K562 (cell line): Measurements from ENCODE around the gene NEMF. TPM values are rescaled to one million over a fixed set of nuclear protein-coding genes. Genes with fewer than 3 reads are reported as not detected.
A peak's percentile ranks its signal among the peaks of the same experiment; 100 is the strongest.

Experiments
- CBX5 ChIP-seq: IDR thresholded peaks from 2 replicates; pipeline ENCODE4 v1.6.1; 2014; ENCODE audit warnings: low read depth, borderline replicate concordance
- CREBBP ChIP-seq: IDR thresholded peaks from one replicate; pipeline ENCODE4 v1.6.1; 2012; ENCODE audit warnings: low read depth, mild to moderate bottlenecking, control low read depth, inconsistent platforms, low read length
- EHMT2 ChIP-seq: fragments of 450-650 bp; IDR thresholded peaks from 2 replicates; pipeline ENCODE4 v1.6.1; 2018; ENCODE audit warnings: antibody characterized with exemption
- ERF ChIP-seq: fragments of 450-650 bp; formaldehyde crosslinking; IDR thresholded peaks from 2 replicates; pipeline ENCODE4 v1.4.0; 2020; ENCODE audit warnings: mild to moderate bottlenecking, mixed read lengths
- ETS2 ChIP-seq: IDR thresholded peaks from 2 replicates; pipeline ENCODE4 v1.6.1; 2016; ENCODE audit warnings: borderline replicate concordance, missing genetic modification characterization, mild to moderate bottlenecking, moderate library complexity, missing compliant biosample characterization; ENCODE audit not compliant: poor library complexity, severe bottlenecking
- FOXA3 ChIP-seq, 2 experiments: fragments of 450-650 bp in 1 of 2; sonication (generic) in 1 of 2; formaldehyde crosslinking; IDR thresholded peaks in 1 of 2; conservative IDR thresholded peaks in 1 of 2; 2 replicates each; pipeline versions ENCODE4 v1.4.0 to v1.8.0; 2020 to 2022; ENCODE audit warnings: mild to moderate bottlenecking in 2 of 2, missing genetic modification reagents in 1 of 2
- HMG20A ChIP-seq: fragments of 450-650 bp; formaldehyde crosslinking; conservative IDR thresholded peaks from 2 replicates; pipeline ENCODE4 v1.4.0; 2020; ENCODE audit warnings: mild to moderate bottlenecking, mixed read lengths
- MIER1 ChIP-seq: fragments of 450-650 bp; IDR thresholded peaks from 2 replicates; pipeline ENCODE4 v1.6.1; 2016; ENCODE audit warnings: antibody characterized with exemption, mild to moderate bottlenecking, low read depth
- NR2C2 ChIP-seq, 2 experiments: fragments of 200-800 bp in 1 of 2; sonication (Bioruptor generic) in 1 of 2; sonication (generic) in 1 of 2; formaldehyde crosslinking in 1 of 2; IDR thresholded peaks; 2 replicates each; pipeline versions ENCODE4 v1.6.1 to v1.8.0; 2016 to 2022; ENCODE audit warnings: mild to moderate bottlenecking in 1 of 2, missing compliant biosample characterization in 1 of 2, missing genetic modification characterization in 1 of 2, missing genetic modification reagents in 1 of 2
- PCBP1 ChIP-seq: fragments of 200-400 bp; formaldehyde crosslinking; IDR thresholded peaks from 2 replicates; pipeline ENCODE4 v1.6.1; 2018; ENCODE audit warnings: mild to moderate bottlenecking, low read depth, low read length; ENCODE audit not compliant: poor library complexity, severe bottlenecking
- PHF21A ChIP-seq: fragments of 450-650 bp; IDR thresholded peaks from 2 replicates; pipeline ENCODE4 v1.6.1; 2017; ENCODE audit warnings: low read depth, borderline replicate concordance
- PRPF4 ChIP-seq: fragments of 200-400 bp; formaldehyde crosslinking; IDR thresholded peaks from one replicate; pipeline ENCODE4 v1.6.1; 2017; ENCODE audit warnings: low read length, low read depth, mild to moderate bottlenecking; ENCODE audit not compliant: insufficient read depth, poor library complexity, severe bottlenecking
- PYGO2 ChIP-seq: fragments of 450-650 bp; IDR thresholded peaks from 2 replicates; pipeline ENCODE4 v1.6.1; 2016; ENCODE audit warnings: mild to moderate bottlenecking, missing genetic modification characterization, moderate library complexity, missing compliant biosample characterization
- SETDB1 ChIP-seq: IDR thresholded peaks from one replicate; pipeline ENCODE4 v1.6.1; 2012; ENCODE audit warnings: low read length, control low read depth, inconsistent platforms
- TEAD2 ChIP-seq: fragments of 450-650 bp; IDR thresholded peaks from 2 replicates; pipeline ENCODE4 v1.6.1; 2016; ENCODE audit warnings: missing genetic modification characterization, control low read depth, missing compliant biosample characterization
- U2AF1 ChIP-seq: fragments of 200-400 bp; formaldehyde crosslinking; optimal IDR thresholded peaks from 2 replicates; pipeline ENCODE3; 2017; ENCODE audit warnings: mild to moderate bottlenecking, low read depth, low read length, moderate library complexity
- XRCC3 ChIP-seq: fragments of 450-650 bp; IDR thresholded peaks from 2 replicates; pipeline ENCODE4 v1.6.1; 2017; ENCODE audit warnings: mild to moderate bottlenecking, moderate library complexity
- ZNF263 ChIP-seq: sonication (generic); formaldehyde crosslinking; IDR thresholded peaks from 2 replicates; pipeline ENCODE4 v1.8.0; 2022; ENCODE audit warnings: mild to moderate bottlenecking, missing genetic modification reagents, borderline replicate concordance
- polyA plus RNA-seq, 8 experiments: library from polyadenylated mRNA; depleted of rRNA in 4 of 8; stranded (reverse) in 5 of 8; unstranded in 3 of 8; fragments of >200 nt; fragmentation: Nextera tagmentation in 2 of 8; fragmentation: Illumina TruSeq in 1 of 8; extraction: Ambion mirVana in 2 of 8; extraction: Trizol in 1 of 8; gene quantifications; 2 replicates each; pipeline versions ENCODE4 v1.2.1 to v1.2.3, GENCODE V29; 2011 to 2014; ENCODE audit warnings: inconsistent platforms in 1 of 8, missing spikeins in 1 of 8
- total RNA-seq, 7 experiments: library from RNA; depleted of rRNA in 6 of 7; stranded (reverse); fragments of >200 nt in 6 of 7; fragmentation: Illumina TruSeq in 2 of 7; extraction: Trizol in 2 of 7; gene quantifications; 2 replicates each; pipeline versions ENCODE4 v1.2.1 to v1.2.3, GENCODE V29; 2011 to 2021; ENCODE audit warnings: low replicate concordance in 1 of 7
- TF ChIP-seq, protein P1 (sequence below), 2 experiments: fragments of 250-450 bp in 1 of 2; fragments of 450-650 bp in 1 of 2; sonication (Bioruptor Pico) in 1 of 2; IDR thresholded peaks; 2 replicates each; pipeline versions ENCODE4 v1.6.1 to v1.8.0; 2016 to 2021; ENCODE audit warnings: mild to moderate bottlenecking in 2 of 2, moderate library complexity in 2 of 2, missing compliant biosample characterization in 1 of 2, missing genetic modification characterization in 1 of 2
- TF ChIP-seq, protein P2 (sequence below): fragments of 250-450 bp; sonication (Bioruptor Pico); IDR thresholded peaks from 2 replicates; pipeline ENCODE4 v1.4.0; 2020
- TF ChIP-seq, protein P3 (sequence below): sonication (generic); formaldehyde crosslinking; IDR thresholded peaks from 2 replicates; pipeline ENCODE4 v1.5.0; 2020; ENCODE audit warnings: missing genetic modification reagents

Gene NEMF
- total and polyA plus RNA-seq, 9 of the 15 experiments (the other 6 are each of a cell fraction or from before 2014, with no cell fraction given) = 38.8 to 94.4 (median 61.0) TPM

DNA sequence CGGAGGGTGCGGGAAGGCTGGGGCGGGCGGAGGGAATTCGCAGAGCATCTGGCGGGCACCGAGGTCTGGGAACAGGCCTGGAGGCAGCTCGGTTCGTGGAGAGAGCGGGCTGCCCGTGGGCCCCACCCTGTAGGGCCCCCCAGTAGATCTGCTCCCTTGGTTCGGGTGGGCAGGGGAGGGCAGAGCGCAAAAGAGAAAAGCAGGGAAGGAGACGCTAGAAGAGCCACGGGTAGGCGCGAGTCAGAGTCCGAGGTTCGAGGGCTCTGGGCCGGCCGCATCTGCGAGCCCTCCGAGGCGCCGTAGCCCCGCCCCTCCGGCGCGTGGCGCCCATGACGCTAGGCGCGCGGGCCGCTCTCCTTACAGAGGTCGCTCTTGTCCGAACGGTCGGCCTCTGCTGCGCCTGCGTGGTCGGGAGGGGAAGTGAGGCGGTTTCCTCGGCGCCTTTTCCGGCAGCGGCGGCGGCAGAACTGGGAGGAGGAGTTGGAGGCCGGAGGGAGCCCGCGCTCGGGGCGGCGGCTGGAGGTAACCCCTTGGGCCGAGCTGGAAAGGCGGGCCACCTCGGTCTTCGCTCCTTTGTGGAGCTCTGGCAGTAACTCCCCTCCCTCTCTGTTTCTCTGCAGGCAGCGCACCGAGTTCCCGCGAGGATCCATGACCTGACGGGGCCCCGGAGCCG is 40.2 kb upstream of the NEMF start, which contains the start of gene ARF6 (continued):
- TF ChIP-seq PYGO2 (tag) (no peak), PHF21A (no peak), TEAD2 (tag) (no peak), HMG20A (no peak), ERF (no peak), MIER1 (no peak), FOXA3 (CRISPR knock-in tag; conservative IDR thresholded peaks at IDR 0.05 in 1 of 2, IDR thresholded peaks at IDR 0.05 in 1 of 2) (no peak), EHMT2 (no peak), PRPF4 (no peak), CBX5 (no peak), ETS2 (tag) (no peak), XRCC3 (no peak), NR2C2 (CRISPR knock-in tag; IDR thresholded peaks at IDR 0.05) (no peak), NR2C2 (tag; IDR thresholded peaks at IDR 0.05) (no peak), PCBP1 (peak; percentile 59), CREBBP (no peak), SETDB1 (no peak), ZNF263 (no peak), U2AF1 (no peak)
- TF ChIP-seq, protein P1, sequence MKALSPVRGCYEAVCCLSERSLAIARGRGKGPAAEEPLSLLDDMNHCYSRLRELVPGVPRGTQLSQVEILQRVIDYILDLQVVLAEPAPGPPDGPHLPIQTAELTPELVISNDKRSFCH (CRISPR knock-in tag; IDR thresholded peaks at IDR 0.05) = no peak
- TF ChIP-seq, protein P1 (tag; IDR thresholded peaks at IDR 0.05) = no peak
- TF ChIP-seq, protein P2, sequence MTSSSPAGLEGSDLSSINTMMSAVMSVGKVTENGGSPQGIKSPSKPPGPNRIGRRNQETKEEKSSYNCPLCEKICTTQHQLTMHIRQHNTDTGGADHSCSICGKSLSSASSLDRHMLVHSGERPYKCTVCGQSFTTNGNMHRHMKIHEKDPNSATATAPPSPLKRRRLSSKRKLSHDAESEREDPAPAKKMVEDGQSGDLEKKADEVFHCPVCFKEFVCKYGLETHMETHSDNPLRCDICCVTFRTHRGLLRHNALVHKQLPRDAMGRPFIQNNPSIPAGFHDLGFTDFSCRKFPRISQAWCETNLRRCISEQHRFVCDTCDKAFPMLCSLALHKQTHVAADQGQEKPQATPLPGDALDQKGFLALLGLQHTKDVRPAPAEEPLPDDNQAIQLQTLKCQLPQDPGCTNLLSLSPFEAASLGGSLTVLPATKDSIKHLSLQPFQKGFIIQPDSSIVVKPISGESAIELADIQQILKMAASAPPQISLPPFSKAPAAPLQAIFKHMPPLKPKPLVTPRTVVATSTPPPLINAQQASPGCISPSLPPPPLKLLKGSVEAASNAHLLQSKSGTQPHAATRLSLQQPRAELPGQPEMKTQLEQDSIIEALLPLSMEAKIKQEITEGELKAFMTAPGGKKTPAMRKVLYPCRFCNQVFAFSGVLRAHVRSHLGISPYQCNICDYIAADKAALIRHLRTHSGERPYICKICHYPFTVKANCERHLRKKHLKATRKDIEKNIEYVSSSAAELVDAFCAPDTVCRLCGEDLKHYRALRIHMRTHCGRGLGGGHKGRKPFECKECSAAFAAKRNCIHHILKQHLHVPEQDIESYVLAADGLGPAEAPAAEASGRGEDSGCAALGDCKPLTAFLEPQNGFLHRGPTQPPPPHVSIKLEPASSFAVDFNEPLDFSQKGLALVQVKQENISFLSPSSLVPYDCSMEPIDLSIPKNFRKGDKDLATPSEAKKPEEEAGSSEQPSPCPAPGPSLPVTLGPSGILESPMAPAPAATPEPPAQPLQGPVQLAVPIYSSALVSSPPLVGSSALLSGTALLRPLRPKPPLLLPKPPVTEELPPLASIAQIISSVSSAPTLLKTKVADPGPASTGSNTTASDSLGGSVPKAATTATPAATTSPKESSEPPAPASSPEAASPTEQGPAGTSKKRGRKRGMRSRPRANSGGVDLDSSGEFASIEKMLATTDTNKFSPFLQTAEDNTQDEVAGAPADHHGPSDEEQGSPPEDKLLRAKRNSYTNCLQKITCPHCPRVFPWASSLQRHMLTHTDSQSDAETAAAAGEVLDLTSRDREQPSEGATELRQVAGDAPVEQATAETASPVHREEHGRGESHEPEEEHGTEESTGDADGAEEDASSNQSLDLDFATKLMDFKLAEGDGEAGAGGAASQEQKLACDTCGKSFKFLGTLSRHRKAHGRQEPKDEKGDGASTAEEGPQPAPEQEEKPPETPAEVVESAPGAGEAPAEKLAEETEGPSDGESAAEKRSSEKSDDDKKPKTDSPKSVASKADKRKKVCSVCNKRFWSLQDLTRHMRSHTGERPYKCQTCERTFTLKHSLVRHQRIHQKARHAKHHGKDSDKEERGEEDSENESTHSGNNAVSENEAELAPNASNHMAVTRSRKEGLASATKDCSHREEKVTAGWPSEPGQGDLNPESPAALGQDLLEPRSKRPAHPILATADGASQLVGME (CRISPR knock-in tag) = no peak
- TF ChIP-seq, protein P3, sequence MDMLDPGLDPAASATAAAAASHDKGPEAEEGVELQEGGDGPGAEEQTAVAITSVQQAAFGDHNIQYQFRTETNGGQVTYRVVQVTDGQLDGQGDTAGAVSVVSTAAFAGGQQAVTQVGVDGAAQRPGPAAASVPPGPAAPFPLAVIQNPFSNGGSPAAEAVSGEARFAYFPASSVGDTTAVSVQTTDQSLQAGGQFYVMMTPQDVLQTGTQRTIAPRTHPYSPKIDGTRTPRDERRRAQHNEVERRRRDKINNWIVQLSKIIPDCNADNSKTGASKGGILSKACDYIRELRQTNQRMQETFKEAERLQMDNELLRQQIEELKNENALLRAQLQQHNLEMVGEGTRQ (CRISPR knock-in tag) = 0 out of 2 replicates have a peak, but pooled peaks have one; percentile 2
